GM19240 (cell line): ENCODE data around the gene WDFY4.

Experiments
- DNase-seq: peaks from one replicate; pipeline ENCODE4 v3.0.0; 2011; ENCODE audit warnings: low spot score; ENCODE audit not compliant: insufficient read length

Gene WDFY4

GRCh38 chr10:48653944-48654698 lies 30.6 kb upstream of the WDFY4 start:
- DNase-seq, result no peak

GRCh38 chr10:48655411-48656240 lies 29.0 kb upstream of the WDFY4 start:
- no peak for DNase-seq

GRCh38 chr10:48656241-48656913 lies 28.3 kb upstream of the WDFY4 start:
- peak; percentile 57 for DNase-seq

- no peak for DNase-seq
Measured at GRCh38 chr10:48656914-48657305, 27.8 kb upstream of the WDFY4 start.

GRCh38 chr10:48657416-48657815 lies 27.3 kb upstream of the WDFY4 start:
- DNase-seq, result no peak

GRCh38 chr10:48658243-48658974 lies 26.3 kb upstream of the WDFY4 start:
- DNase-seq, result no peak

- DNase-seq, result no peak
Measured at GRCh38 chr10:48658975-48659269, 25.8 kb upstream of the WDFY4 start.

GRCh38 chr10:48659790-48660189 lies 24.9 kb upstream of the WDFY4 start:
- no peak for DNase-seq

GRCh38 chr10:48661441-48661840 lies 23.2 kb upstream of the WDFY4 start:
- no peak for DNase-seq

GRCh38 chr10:48667960-48668590 lies 16.6 kb upstream of the WDFY4 start:
- DNase-seq, result no peak

GRCh38 chr10:48670978-48671913 lies 13.4 kb upstream of the WDFY4 start:
- DNase-seq, result no peak

GRCh38 chr10:48671914-48672595 lies 12.6 kb upstream of the WDFY4 start:
- DNase-seq, result no peak

- DNase-seq, result no peak
Measured at GRCh38 chr10:48672596-48673265, 11.9 kb upstream of the WDFY4 start.

GRCh38 chr10:48677625-48678024 lies 7.0 kb upstream of the WDFY4 start:
- no peak for DNase-seq

- DNase-seq, result no peak
Measured at GRCh38 chr10:48678041-48678440, 6.6 kb upstream of the WDFY4 start.

- no peak for DNase-seq
Measured at GRCh38 chr10:48681740-48682139, 2.9 kb upstream of the WDFY4 start.

- DNase-seq, result no peak
Measured at GRCh38 chr10:48682265-48682664, 2.4 kb upstream of the WDFY4 start.

- DNase-seq, result no peak
Measured at GRCh38 chr10:48683424-48683823, 1.2 kb upstream of the WDFY4 start.

GRCh38 chr10:48683868-48684267 lies 805 bp upstream of the WDFY4 start:
- no peak for DNase-seq
